ENCODE measurements around the gene PDE4C. TPM values are rescaled to one million over a fixed set of nuclear protein-coding genes. Genes with fewer than 3 reads are reported as not detected.
A peak's percentile ranks its signal among the peaks of the same experiment; 100 is the strongest.

PDE4C gene
- total and polyA plus RNA-seq, 9 of the 15 experiments (the other 6 are each of a cell fraction or from before 2014, with no cell fraction given) = 0.04 to 0.91 (median 0.20) TPM; not detected in 1

GRCh38 chr19:18266771-18267686 lies 40.8 kb upstream of the PDE4C start (continued):
- no peak for TF ChIP-seq TCFL5 (CRISPR knock-in tag; conservative IDR thresholded peaks at IDR 0.05)

- Histone ChIP-seq H3K9ac (ENCODE audit: insufficient read depth in 1 of 2, low read depth in 2 of 2, low read length in 2 of 2) (peak overlapping the region in 1 of 2 experiments; percentile 20; a peak in 1 of 4 replicates), H3K27ac (ENCODE audit: extremely low read depth, low read depth, low read length) (no peak overlapping the region), H3K36me3 (ENCODE audit: control insufficient read depth, insufficient read depth, low read length) (no peaks in the 10 kb centered on the region), H3K4me2 (ENCODE audit: insufficient read depth, low read length) (no peak overlapping the region), H2AFZ (ENCODE audit: low read depth, low read length) (no peak overlapping the region), H3K9me1 (ENCODE audit: control insufficient read depth, insufficient read depth, low read length) (no peaks in the 10 kb centered on the region), H3K9me3 (replicated peaks; ENCODE audit: control insufficient read depth, insufficient read depth, low read depth, low read length) (no peaks in the 10 kb centered on the region), H4K20me1 (replicated peaks; ENCODE audit: control insufficient read depth, insufficient read depth, low read length) (no peaks in the 10 kb centered on the region), H3K4me1 (replicated peaks in 1 of 2; ENCODE audit: control insufficient read depth in 2 of 2, insufficient read depth in 2 of 2, low read length in 2 of 2) (peaks cover 14 to 37% of the 10 kb centered on the region in 2 experiments), H3K79me2 (ENCODE audit: control insufficient read depth, insufficient read depth, low read length) (no peaks in the 10 kb centered on the region), H3K27me3 (ENCODE audit: control insufficient read depth in 2 of 2, insufficient read depth in 2 of 2, low read length in 2 of 2) (no peaks in the 10 kb centered on the region), H3K4me3 (no peak overlapping the region)
- 34% methylated on average over 7 of the region's 7 CpGs for WGBS (ENCODE audit: insufficient coverage, low coverage, missing lambda C conversion rate)
- ATAC-seq (no peak), FAIRE-seq (no peak), DNase-seq (ENCODE audit: extremely low read depth in 1 of 4, low spot score in 3 of 4) (no peak)
- CTCF ChIA-PET (ENCODE audit: low intra/inter-chr PET ratio) = no interaction called here
- no TSS peak for BruUV-seq (replicated peaks)
- TF ChIP-seq JUN (IDR thresholded peaks at IDR 0.05; ENCODE audit: borderline replicate concordance, low read depth, low read length) (no peak), JUN (CRISPR knock-in tag; IDR thresholded peaks at IDR 0.05; ENCODE audit: borderline replicate concordance) (0 out of 2 replicates have a peak, but pooled peaks have one; percentile 37), NKRF (IDR thresholded peaks at IDR 0.05; ENCODE audit: borderline replicate concordance) (no peak)
- POLR2A ChIA-PET = interaction anchor here (3.3 kb wide), 1 partner anchor 14 kb away, joined by 44 read pairs; the partner anchor contains the start of gene JUND
- intact Hi-C loops (cut with micrococcal nuclease) (no loop called here), in situ Hi-C loops (cut with MboI) (no loop called here)
These were observed 39.3 kb upstream of the PDE4C start for GRCh38 chr19:18265582-18265981.
